HL-60 (cell line): Measurements from ENCODE around the gene PSMC3.

Experiments
- CTCF ChIP-seq: IDR thresholded peaks from one replicate; pipeline ENCODE4 v1.5.1; 2011; ENCODE audit warnings: low read length, control low read depth, inconsistent platforms; ENCODE audit not compliant: insufficient read depth
- POLR2AphosphoS5 ChIP-seq: IDR thresholded peaks from 2 replicates; pipeline ENCODE4 v1.6.1; 2012; ENCODE audit warnings: low read depth
- REST ChIP-seq: IDR thresholded peaks from 2 replicates; pipeline ENCODE4 v1.6.1; 2012; ENCODE audit warnings: low read depth; ENCODE audit not compliant: insufficient replicate concordance
- SPI1 ChIP-seq: IDR thresholded peaks from 2 replicates; pipeline ENCODE4 v1.6.1; 2012; ENCODE audit warnings: low read depth, mild to moderate bottlenecking, borderline replicate concordance

- TF ChIP-seq CTCF (no peak), REST (no peak), SPI1 (no peak), POLR2AphosphoS5 (no peak)
These were observed 28.2 kb downstream of the PSMC3 start for GRCh38 chr11:47398011-47398410.
